DMS53 treated with DMSO at 0.1 percent for 48 hours (cell line): ENCODE results near the gene NRG3.

Experiments used
- DNase-seq: peaks from one replicate; lab custom pipeline; 2025; ENCODE audit not compliant: unreplicated experiment; lab: John Stamatoyannopoulos, UW

The NRG3 gene

DNA sequence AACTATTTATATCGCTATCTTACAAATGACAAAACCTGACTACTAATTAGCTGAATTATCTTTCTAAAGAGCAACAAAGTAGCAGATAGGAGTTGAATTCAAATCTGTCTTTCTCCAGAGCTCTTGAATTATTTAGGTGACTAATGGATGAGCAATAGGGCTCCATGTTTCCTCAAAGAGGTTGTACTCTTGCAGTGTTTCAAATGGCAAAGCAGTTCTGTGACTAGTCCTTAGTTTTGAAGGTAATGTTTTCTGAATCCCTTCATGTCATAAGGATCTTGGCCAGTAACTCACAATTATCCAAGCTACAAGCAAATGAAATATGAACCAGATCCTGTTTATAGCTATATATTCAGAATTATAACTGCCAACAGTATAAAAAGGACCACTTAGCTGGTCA, 999.7 kb downstream of the NRG3 start:
- DNase-seq, result no peak

DNA sequence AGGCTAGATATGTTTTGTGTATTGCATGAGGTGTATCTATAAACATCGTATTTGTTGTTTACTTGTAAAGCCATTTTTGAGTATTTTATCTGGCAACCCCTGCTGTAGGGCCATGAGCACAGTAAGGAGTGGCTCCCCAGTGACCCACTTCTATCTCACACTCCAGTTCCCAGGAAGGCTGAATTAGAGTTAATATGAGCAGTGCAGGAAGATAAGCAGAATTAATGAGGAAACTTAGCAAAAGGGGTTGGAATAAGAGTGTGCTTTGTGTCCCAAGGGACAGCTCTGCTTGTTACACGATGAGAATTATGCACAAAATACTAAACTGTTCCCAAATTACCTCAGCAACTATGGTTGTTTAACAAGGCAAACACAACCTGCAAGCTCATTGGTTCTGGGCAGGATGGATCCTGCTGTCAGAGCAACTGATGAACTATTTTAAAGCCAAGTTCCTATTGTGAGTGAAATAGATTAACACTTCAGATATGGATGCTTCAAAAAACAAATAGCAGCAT, 1005.8 kb downstream of the NRG3 start:
- no peak for DNase-seq

DNA sequence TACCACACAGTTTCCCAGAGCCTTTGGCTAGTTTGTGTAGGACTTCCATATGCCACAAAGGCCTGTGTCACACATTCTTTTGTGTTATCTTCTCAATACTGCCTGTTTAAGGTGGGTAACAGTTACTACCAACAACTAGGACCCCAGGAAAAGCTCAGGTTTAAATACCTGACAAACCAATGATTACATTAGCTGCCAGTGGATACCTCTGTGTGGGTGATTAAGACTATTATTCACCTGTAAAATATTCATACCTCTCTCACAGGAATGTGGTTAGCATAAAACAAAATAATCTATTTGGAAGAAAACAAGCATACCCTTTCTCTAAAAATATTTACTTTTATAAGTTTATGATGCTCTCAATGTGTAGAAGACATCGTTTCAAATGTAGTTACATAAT, 1007.7 kb downstream of the NRG3 start:
- DNase-seq, result no peak

DNA sequence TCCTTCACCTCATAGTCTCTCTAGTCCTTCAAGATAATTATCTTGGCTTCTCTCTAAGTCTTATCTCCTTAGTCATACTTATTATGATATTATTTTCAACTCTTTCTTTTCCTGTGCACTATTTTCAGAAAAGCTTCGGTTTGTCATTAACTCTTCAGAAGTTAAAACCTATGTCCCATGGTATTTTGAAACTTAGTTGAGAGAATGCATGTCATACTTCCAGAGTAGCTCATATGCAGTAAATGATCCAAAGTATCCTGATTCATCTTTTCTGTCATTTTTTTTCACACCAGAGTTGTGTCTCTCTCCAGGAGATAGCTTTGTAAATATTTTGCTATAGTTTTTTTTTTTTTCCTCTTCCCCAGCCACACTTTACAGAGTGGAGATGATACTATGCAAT, 1008.6 kb downstream of the NRG3 start:
- DNase-seq, result no peak

DNA sequence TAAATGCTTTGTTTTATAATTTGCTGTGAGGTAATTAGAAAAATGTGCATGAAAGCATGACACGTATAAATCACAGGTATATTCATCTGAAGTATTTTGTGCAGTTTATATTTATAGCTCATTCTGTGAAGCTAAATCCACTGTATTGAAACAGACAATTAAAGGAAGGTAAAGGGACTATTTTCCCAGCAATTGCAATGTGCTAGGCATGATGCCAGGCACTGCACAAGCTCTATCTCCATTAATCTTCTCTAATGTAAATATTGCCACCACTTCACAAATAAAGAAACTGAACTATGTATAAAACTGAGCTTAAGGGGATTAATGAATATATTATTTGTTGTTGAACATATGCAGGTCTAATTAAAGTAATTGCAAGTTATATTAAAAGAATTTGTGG, 1012.5 kb downstream of the NRG3 start:
- peak; percentile 5 for DNase-seq

DNA sequence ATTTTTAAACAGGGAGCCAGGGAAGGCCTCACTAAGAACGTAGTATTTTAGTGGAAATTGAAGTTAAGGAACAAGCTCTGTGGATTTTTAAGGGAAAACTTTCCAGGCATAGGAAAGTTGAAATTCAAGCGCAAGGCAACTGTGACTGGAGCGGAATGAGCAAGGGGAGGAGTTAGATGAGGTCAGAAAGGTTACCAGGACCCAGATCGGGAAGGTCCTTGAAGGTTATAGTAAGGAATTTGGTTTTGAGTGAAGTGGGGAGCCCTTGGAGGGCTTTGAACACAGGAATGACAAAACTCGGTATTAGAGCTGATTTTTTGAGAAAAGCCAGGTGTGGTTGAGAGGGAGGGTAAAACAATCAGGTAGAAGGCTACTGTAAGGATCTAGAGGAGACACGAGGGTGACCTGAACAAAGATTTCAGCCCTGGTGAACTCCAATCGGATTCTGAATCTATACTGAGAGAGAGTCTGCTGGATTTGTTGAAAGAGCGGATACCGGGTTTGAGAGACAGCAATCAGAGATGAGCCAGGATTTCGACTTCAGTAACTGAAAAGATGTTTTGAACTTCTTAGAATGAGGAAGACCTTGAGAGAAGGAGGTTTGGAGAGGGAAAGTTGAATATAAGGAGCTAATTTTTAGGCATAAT, 1013.9 kb downstream of the NRG3 start:
- no peak for DNase-seq

DNA sequence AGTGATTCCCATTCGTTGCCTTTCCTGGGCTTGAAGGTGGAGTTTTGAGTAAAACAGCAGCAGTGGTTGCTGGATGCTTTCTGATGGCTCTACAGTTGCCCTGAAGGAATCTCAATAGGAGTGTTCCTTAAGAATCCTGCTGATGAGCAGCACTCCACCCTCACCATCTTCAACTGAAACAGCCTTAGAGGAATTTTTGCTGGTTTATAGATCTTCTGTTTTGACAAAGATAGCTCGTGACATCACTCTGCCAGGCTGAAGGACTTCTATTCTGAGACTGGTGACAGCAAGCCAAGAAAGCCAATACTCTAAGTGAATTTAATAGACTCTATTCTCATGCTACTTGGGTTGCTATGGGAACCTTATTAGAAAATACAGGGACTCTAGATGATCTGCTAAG, 1014.7 kb downstream of the NRG3 start:
- no peak for DNase-seq

DNA sequence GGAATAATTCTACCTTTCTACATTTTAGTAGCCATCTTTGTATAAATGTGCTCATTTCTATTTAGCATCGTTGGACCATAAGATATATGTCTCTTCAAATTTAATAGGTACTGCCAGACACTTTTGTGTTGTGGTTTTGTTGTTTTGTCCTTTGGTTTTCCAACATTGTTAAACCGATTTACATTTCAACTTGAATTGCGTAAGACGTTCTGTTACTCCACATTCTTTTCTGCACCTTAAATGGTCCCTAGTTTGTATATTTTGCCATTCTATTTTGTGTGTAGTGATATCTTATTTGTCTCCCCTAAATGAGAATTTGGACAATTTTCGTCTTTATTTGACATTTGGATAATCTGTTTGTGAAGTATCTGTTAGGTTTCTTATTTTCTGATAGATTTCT, 1015.6 kb downstream of the NRG3 start:
- DNase-seq, result no peak

DNA sequence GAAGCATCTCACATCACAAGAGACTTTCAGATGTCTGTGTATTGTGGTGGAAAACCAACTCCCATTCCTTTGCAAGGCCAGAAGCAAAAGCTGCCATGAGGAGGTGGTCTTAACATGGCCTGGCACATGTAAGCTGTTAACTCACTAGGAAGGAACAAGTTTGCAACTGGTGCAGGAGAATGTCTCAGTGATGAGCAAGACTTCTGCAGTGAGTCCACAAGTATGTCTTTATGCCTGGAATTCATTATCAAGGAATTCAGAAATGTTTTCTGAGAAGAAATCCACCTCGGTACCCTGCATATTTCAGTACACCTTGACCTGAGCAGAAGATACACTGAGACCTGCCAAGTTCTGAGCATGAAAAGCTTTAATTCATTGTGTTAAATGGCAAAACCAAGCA, 1033.1 kb downstream of the NRG3 start:
- DNase-seq, result no peak

DNA sequence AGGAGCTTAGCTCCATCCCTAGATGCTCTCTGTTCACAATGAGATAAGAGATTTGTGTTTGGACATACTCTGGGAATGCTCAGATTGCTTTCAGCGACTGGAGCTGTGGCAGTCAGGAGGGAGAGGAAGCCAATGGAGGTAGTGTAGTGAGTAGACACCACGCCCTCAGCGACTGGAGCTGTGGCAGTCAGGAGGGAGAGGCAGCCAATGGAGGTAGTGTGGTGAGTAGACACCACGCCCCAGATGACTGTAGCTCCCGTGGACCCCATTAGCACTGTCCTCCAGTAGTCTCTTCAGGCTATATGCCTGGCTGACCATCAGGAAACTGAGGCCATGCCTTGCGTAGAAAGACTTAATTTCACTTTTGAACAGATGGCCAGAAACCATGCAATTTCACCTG, 1033.8 kb downstream of the NRG3 start:
- no peak for DNase-seq

DNA sequence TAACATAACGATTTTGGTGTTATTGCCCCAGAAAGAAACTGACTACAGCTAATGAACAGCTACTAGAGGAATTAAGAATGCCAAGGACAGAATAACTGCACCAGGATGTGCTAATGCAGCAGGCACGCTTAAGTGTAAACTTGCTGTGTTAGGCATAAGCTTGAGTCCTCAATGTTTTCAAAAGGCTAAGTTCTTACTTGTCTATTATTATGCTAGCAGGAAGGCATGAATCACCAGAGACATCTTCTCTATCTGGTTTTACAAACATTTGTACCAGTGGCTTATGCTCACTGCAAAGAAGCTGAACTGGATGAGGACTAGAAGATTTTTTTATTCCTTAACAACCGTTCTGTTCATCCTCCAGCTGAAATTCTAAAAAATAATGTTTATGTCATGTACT, 1035.3 kb downstream of the NRG3 start:
- no peak for DNase-seq

DNA sequence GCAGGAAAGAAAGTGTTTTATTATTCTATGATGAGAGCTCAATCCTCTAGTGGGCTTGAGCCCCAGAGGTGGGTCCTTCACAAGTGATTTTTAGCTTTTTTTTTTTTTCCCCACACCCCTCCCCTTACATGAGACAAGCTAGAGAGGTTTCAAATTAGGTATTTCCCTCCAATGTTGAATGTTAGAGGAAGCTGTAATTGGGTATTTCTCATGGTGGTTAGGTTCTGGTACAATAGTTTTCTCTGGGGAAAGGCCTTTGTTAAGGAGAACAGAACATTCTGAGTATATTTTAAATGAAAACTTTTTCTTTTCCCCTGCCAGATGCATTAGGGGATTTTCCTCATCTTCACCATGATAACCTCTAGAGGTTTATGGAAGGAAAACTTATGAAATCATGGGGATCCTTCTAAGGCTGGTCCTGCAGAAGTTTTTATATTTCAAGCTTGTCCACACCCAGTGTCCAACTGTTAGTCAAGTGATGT, 1039.7 kb downstream of the NRG3 start:
- DNase-seq, result no peak

DNA sequence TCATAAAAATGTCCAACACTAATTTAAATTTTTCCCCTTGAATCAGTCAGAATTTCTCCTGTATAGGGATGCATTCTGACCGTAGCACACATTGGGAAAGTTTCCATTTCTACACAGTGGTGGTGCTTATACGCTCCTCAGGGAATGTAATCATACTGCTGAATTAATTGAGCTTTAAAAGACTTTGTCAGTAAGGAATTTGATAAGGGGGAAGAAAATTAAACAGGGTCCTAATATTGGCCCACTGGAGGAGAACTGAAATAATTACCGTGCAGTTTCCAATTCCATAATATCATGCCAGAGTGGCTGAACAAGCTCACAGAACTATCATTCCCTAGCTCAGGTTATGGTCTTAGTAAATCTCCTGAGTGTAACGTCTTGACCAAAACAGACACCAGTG, 1041.9 kb downstream of the NRG3 start:
- no peak for DNase-seq

DNA sequence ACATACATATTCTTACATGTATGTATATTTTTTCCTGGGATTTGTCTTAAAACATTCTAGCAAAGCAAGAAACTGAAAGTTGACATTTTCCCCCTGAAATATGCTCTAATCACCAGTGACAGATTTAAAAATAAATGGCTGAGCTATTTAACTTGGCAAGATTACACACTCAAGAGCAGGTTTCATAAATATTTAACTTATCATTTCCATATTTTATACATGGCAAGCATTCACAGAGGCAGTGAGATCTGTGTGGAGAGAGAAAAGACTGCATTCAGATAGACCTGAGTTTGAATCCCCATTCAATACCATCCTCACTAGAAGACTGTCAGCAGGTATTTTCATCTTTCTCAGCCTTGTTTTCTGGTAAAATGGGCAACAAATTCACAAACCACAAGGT, 1043.0 kb downstream of the NRG3 start:
- DNase-seq, result no peak

DNA sequence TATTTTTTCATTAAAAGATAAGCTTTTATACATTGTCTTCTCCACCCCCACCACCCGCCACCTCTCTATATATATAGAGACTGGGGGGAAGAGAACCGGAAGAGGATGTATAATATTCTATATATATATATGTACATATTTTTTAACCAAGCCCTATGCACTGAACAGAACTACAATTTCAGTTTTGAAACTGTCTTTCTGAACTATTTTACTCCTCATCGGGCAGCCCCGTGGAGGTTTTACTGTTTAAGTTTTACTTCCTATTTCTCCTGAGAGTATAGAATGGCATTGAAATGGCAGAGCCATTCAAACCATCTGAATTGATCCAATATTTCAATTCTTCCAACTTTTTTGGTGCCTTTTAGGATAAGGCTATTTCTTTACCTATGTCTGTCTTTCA, 1047.1 kb downstream of the NRG3 start:
- no peak for DNase-seq

DNA sequence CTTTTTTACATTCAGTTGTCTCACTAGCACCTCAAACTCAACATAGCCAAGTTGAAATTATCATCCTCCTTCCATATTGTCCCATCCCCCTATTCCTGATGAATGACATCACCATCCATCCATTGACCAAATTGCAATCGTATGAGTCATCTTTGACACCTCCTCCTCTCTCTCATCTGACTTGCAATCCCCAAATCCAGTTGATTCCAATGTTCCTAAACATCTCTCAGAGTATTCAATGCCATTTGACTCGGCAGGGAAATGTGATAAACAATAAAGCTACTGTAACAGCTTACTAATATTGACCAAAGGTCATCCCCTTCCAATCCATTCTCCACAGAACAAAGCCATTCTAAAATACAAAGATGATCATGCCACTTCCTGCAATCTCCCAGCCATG, 1047.8 kb downstream of the NRG3 start:
- DNase-seq, result no peak

DNA sequence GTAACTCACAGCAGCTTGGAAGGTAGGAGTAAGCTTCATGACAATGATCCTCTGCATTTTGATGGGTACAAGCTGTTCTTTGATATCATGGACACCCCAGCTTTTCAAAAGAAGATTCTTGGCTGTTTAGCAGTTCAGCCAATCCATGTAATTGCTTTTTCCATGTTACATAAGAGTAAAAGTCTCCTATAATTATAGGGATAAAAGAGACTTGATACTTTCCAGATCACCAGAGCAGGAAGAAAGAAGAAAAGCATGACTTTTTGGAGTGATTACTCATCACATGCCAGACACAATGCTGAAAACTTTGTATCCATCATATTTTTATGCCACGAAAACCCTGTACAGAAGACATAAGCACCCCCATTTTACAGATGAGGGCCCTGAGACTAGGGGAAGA, 1049.7 kb downstream of the NRG3 start:
- no peak for DNase-seq

DNA sequence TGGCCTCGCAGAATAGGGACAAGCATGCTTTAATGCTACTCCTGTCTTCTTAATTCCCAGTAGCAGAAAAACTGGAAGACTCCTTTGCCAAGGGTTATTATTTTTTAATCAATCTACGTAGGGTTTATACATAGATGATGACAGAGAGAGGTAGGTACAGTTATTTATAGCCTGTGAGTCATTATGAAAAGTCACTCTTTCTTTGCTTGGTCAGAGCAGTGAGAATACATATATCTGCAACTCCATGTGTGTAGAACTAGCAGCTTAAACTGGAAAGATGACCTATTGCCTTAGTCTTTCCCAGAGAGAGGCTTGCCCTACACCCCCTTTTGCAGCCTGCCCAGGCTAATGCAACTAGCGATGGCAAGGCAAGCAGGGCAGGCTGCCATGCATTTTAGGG, 1050.6 kb downstream of the NRG3 start:
- peak; percentile 14 for DNase-seq

DNA sequence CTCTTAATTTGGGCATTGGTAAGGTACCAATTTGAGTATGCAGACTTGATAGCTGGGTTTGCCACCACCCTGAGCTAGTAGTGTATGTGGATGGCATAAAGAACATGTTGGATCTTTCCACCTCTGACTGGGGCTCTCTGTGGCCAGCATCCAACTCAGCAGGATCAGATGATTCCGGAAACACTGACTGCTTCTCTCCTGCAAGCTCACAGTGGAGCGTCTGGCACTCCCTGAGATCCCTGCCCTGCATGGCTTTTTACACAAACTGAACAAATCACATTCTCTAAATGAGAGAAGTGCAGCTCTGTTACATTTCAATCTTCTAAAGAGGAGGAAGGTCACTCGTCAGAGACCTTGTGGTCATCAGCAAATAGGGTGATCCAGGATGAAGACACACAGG, 1057.5 kb downstream of the NRG3 start:
- no peak for DNase-seq

DNA sequence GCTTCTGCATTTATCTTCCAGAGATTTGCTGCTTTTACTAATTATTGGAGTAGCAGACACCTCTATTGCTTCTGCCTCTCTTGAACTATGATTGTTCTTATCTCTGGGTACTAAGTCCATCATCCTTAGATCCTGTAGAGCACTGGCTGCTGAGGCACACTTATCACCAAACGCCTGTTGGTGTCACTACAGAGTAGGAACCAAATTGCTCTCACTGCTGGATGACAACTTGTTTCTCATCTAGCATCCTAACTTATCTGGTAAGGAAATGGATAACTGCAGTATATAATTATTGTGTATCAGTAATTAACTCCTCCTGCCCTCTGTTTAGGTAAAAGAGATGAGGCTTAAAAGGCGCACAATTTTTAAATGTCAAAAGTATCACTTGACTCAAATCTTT, 1059.4 kb downstream of the NRG3 start:
- peak; percentile 34 for DNase-seq

DNA sequence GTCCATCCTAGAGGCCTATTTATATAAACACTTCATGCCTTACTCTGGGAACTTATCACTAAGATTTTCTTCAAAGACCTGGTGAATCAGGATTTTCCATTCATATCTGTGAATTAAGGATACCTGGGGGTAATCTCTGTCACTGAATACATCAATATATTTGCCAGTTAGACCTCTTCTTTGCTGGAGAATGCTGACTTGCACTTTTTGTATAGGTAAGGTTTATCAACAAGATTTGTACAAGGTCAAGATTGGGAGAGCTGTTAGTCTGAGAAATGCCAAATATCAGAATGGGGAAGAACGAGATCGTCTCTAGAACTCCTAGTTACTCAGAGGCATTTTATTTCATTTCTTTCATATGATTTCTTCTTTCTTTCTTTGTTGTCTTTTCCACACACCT, 1060.0 kb downstream of the NRG3 start:
- DNase-seq, result no peak

DNA sequence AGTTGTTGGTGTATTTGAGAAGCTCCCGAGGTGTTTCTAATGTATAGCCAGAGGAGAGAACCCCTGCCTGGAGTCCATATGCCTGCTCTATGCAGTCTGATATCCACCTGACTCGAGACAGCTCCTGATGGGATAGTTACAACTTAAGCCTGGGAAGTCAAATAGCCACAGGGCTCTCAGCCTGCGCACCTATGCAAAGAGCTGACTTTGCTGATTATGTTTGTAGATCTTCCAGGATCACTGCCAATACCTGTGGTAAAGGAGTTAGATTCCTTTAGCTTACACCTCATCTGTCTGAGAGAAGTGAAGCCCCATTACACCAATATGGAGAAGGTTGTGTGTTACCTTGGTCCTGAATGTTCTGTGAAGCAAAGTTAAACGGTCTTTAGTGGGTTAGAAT, 1063.3 kb downstream of the NRG3 start:
- DNase-seq, result no peak
